Duodenal mucosa (tissue), 2 donors: ENCODE data around the gene STRIT1.
"Not testable (repeated sequence)": the region's sequence is repeated elsewhere in the genome, so short reads cannot be mapped to it uniquely, and the experiment has no call there.

Experiments
- H3K27ac ChIP-seq: one replicate; pipeline ENCODE4 v1.7.0; 2013; ENCODE audit warnings: low read depth, low read length
- H3K27me3 ChIP-seq, 2 donors: one replicate each; pipeline ENCODE4 v1.7.0; 2013; ENCODE audit warnings: low read length in 2 of 2, control low read depth in 1 of 2; ENCODE audit not compliant: insufficient read depth in 2 of 2, control insufficient read depth in 1 of 2
- H3K36me3 ChIP-seq, 2 donors: one replicate each; pipeline ENCODE4 v1.7.0; 2013; ENCODE audit warnings: low read length in 2 of 2, control low read depth in 1 of 2; ENCODE audit not compliant: insufficient read depth in 2 of 2, control insufficient read depth in 1 of 2
- H3K4me1 ChIP-seq, 2 donors: one replicate each; pipeline ENCODE4 v1.7.0; 2013; ENCODE audit warnings: low read length in 2 of 2, control low read depth in 1 of 2; ENCODE audit not compliant: insufficient read depth in 2 of 2, control insufficient read depth in 1 of 2
- H3K4me3 ChIP-seq, 2 donors: one replicate each; pipeline ENCODE4 v1.7.0; 2013; ENCODE audit warnings: low read length in 2 of 2, low read depth in 1 of 2
- H3K9ac ChIP-seq, 2 donors: one replicate each; pipeline ENCODE4 v1.7.0; 2013; ENCODE audit warnings: low read length in 2 of 2, low read depth in 1 of 2
- H3K9me3 ChIP-seq, 2 donors: one replicate each; pipeline ENCODE4 v1.7.0; 2013; ENCODE audit warnings: low read length in 2 of 2, control low read depth in 1 of 2; ENCODE audit not compliant: control insufficient read depth in 1 of 2

Gene STRIT1

DNA sequence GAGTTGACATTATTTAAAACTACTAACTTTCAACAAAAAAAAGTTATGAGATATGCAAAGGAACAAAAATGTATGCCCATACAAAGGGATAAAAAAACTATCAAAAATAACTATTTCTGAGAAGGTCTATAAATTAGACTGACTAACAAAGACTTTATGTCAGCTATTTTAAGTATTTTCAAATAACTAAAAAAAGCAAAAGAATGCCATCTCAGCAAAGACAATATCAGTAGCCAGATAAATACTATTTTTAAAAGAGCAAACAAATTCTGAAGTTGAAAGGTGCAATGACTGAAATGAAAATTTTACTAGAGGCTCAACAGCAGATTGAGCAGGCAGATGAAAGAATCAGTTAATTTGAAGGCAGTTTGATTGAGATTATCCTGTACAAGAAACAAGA is 3.6 kb upstream of the STRIT1 start:
- Histone ChIP-seq H3K4me3 (no peak overlapping the region), H3K9ac (no peak overlapping the region), H3K27ac (no peak overlapping the region), H3K9me3 (peaks cover 6 to 9% of the 10 kb centered on the region in 2 donors), H3K4me1 (peaks cover 5% of the 10 kb centered on the region in 2 donors), H3K27me3 (no peaks in the 10 kb centered on the region), H3K36me3 (no peaks in the 10 kb centered on the region)

DNA sequence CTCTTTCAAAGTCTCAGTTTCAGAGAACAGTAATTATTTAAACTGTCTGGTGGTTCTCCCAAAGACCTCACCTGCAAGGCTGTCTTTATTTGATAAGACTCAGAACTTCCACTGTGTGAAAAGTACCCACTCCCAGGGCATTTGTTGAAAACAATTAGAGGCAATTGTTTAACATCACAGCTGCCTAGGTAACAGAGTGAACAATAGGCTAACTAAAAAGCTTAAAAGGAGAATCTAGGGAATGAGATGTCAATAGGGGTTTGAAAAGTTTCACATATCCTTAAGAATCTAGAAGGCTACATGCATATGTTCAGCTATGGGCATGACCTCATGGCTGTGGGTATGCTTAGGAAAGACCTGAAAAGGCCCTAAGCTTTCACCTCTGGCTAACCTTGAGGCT is 2.9 kb upstream of the STRIT1 start:
- Histone ChIP-seq H3K27ac (no peak overlapping the region), H3K27me3 (no peaks in the 10 kb centered on the region), H3K4me3 (peak overlapping the region in 1 of 2 donors; percentile 17), H3K4me1 (no peaks in the 10 kb centered on the region), H3K9ac (no peak overlapping the region), H3K36me3 (no peaks in the 10 kb centered on the region), H3K9me3 (peaks cover 6 to 9% of the 10 kb centered on the region in 2 donors)

DNA sequence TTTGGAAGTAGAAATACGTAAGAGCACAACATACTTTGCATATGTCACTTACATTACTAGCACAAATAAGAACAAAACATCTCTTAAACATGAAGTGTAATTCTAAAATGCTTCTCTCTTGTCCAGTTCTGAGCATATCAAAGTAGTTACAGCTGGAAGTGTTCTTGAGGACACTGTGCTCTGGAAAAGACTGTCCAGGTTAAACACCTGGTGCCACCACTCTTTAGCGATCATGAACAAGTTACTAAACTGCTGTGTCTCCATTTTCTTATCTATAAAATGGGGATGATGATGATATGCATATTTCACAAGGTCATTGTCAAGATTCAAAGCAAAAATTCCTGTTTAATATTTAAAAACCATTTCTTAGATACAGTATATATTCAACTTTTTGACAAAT is 790 bp downstream of the STRIT1 start:
- no peak overlapping the region for H3K9ac ChIP-seq
- no peak overlapping the region for H3K27ac ChIP-seq
- no peaks in the 10 kb centered on the region for H3K4me1 ChIP-seq

DNA sequence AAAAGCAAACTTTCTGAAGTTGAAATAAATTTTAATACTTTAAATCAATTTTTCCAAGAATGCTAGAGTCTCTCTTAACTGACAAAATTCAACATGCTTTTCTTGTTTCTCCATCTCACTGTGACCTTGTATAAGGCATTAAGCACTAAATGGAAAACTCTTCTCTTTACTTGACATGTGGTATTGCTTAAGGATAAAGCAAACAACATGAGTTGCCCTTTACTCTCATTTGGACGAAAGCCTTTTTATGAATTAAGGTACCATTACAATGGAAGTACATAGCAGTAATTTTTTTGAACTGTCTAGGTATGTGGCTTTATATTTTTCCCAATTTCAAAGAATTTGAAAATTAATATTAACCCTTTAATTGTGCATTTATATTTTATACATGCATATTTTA is 1.4 kb downstream of the STRIT1 start:
- Histone ChIP-seq H3K4me1 (no peaks in the 10 kb centered on the region), H3K9ac (no peak overlapping the region), H3K4me3 (no peak overlapping the region), H3K27me3 (no peaks in the 10 kb centered on the region), H3K36me3 (no peaks in the 10 kb centered on the region), H3K9me3 (peaks cover 5 to 6% of the 10 kb centered on the region in 2 donors), H3K27ac (no peak overlapping the region)

More for the DNA sequence above, 790 bp downstream of the STRIT1 start:
- Histone ChIP-seq H3K27me3 (no peaks in the 10 kb centered on the region), H3K4me3 (no peak overlapping the region), H3K9me3 (peaks cover 6 to 9% of the 10 kb centered on the region in 2 donors), H3K36me3 (no peaks in the 10 kb centered on the region)

DNA sequence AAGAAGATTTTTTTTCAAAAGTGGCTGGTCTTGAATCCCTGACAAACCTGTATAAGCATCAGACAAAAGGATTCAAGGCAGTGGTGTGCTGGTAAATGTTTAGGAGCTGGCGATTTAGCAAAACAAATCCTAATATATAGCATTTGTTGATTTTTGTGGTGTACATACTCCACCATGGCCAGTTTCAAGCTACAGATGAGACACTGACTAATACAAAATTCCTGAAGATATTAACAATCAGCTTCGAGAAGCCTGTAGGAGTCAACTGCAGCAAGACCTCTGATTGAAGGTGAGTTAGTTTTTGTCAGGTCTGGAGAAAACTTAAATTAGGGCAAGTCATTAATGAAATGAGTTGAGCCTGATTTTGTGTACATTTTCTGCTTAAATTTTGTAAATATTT is 6.7 kb downstream of the STRIT1 start:
- Histone ChIP-seq H3K27ac (no peak overlapping the region), H3K9me3 (no peaks in the 10 kb centered on the region), H3K9ac (no peak overlapping the region), H3K4me1 (no peaks in the 10 kb centered on the region), H3K36me3 (no peaks in the 10 kb centered on the region), H3K4me3 (no peak overlapping the region), H3K27me3 (no peaks in the 10 kb centered on the region)

DNA sequence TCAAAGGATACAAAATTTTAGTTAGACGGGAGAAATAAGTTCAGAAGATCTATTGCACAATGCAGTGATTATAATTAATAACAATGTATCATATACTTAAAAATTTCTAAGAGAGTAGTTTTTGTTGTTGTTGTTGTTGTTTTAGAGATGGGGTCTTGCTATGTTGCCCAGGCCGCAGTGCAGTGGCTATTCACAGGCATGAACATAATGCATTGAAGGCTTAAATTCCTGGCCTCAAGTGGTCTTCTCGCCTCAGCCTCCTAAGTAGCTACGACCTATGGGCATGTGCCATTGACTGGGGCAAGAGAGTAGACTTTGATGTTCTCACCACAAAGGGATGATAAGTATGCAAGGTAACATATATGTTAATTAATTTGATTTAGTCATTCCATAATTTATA is 7.5 kb downstream of the STRIT1 start:
- Histone ChIP-seq H3K9me3 (no peaks in the 10 kb centered on the region), H3K36me3 (no peaks in the 10 kb centered on the region), H3K4me1 (no peaks in the 10 kb centered on the region), H3K9ac (no peak overlapping the region), H3K27me3 (no peaks in the 10 kb centered on the region), H3K4me3 (no peak overlapping the region), H3K27ac (no peak overlapping the region)

DNA sequence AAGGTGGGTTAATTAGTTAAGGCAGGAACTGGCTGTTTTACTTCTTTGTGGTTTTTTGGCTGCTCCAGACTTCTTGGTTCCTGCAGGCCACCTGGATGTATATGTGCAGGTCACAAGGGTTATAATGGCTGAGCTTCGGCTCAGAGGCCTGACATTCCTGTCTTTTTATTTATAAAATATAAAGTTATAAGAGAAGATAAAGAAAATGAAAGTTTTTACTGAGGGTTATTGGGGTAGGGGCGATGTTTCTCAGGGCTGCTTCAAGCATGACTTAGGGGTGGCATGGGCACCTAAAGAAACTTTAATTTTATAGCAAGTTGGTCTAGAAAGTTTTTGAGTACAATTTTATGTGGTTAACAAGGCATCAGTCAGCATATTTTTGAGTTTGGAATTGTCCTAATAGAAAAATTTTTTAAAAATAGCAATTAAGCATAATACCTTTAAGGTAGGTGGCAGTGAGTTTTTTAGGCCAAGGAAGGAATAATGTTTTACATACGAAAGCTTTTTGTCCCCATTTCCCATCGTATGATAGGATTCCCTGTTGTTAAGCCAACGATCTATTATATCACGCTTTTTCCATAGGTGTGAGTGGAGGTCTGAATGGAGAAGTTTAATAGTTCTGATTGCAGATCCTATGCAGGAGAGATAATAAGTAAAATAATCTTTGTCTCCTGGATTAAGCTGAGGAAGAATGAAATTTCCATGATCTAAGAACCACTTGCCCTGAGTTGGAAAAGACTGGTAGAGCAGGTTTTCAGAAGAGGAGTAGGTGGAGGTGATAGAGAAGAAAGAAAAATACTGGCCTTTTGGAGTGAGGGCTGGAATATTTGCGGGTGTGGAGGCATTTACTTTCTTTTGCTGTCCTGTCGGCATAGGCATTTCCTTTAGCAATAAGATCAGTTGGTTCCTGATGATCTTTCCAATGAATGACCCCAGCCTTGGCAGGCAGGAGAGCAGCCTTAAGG is 10.1 kb downstream of the STRIT1 start:
- Histone ChIP-seq H3K36me3 (no peaks in the 10 kb centered on the region), H3K4me3 (no peak overlapping the region), H3K9me3 (no peaks in the 10 kb centered on the region), H3K27ac (no peak overlapping the region), H3K9ac (no peak overlapping the region), H3K4me1 (no peaks in the 10 kb centered on the region), H3K27me3 (no peaks in the 10 kb centered on the region)

DNA sequence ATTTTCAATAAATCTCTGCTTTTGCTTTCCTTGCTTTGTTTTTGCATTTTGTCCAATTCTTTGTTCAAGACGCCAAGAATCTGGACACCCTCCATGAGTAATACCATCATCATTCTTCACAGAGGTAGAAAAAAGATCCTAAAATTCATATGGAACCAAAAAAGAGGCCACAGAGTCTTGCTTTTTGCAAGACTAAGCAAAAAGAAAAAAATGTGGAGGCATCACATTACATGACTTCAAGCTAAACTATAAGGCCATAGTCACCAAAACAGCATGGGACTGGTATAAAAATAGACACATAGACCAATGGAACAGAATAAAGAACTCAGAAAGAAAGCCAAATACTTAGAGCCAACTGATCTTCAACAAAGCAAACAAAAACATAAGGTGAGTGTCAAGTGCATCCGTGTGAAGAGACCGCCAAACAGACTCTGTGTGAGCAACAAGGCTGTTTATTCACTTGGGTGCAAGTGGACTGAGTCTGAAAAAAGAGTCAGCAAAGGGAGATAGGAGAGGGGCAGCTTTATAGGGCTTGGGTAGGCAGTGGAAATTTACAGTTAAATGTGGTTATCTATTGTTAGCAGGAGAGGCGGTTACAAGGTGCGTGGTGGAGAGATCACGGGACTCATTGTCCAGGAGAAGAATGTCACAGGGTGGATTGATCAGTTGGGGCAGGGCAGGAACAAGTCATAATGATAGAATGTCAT is 10.9 kb downstream of the STRIT1 start:
- Histone ChIP-seq H3K27ac (no peak overlapping the region), H3K9me3 (no peaks in the 10 kb centered on the region), H3K9ac (no peak overlapping the region), H3K4me1 (no peaks in the 10 kb centered on the region), H3K36me3 (no peaks in the 10 kb centered on the region), H3K4me3 (no peak overlapping the region), H3K27me3 (no peaks in the 10 kb centered on the region)

DNA sequence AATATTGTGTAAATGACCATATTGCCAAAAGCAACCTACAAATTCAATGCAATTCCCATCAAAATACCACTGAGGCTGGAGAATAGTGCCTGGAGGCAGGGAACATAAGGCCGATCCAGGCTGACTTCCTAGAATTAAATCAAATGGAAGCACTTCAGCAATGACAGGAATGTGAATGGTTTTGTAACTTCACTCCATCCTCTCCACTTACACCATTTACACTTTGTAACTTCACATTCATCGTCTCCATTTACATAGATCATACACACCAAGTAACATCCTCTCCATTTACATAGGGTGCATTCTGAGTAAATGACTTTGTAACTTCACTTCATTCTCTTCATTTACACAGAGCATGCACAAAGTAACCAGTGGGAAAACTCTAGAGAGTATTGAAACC is 11.6 kb downstream of the STRIT1 start:
- H3K36me3 ChIP-seq: no peaks in the 10 kb centered on the region
- no peaks in the 10 kb centered on the region for H3K27me3 ChIP-seq
- H3K9ac ChIP-seq: no peak overlapping the region
- H3K9me3 ChIP-seq: no peaks in the 10 kb centered on the region
- no peak overlapping the region for H3K27ac ChIP-seq
- no peaks in the 10 kb centered on the region for H3K4me1 ChIP-seq
- no peak overlapping the region for H3K4me3 ChIP-seq

DNA sequence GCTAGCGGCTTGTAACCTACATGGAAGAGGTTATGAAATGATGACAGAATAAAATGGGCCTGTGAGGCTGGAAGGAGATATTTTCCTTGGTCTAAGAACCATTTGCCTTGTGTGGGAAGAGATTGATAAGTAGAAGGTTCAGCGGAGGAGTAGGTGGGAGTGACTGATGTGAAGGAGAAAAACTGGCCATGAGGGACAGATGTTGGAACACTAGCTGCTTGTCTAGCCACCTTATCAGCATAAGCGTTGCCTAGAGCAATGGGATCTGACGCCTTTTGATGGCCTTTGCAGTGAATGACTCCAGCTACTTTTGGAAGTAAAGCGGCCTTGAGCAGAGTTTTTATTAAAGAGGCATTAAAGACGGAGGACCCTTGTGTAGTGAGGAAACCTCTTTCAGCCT is 17.4 kb downstream of the STRIT1 start:
- not testable (repeated sequence) for H3K4me1 ChIP-seq, H3K27me3 ChIP-seq, H3K27ac ChIP-seq, H3K4me3 ChIP-seq, H3K36me3 ChIP-seq, H3K9me3 ChIP-seq, H3K9ac ChIP-seq
